Skeletal muscle cell (primary cell): ENCODE data around the gene ACSL5.
"Not testable (repeated sequence)": the region's sequence is repeated elsewhere in the genome, so short reads cannot be mapped to it uniquely, and the experiment has no call there.

Experiments used
- DNase-seq: peaks from one replicate; pipeline ENCODE4 v3.0.0-alpha.2; 2010; ENCODE audit warnings: low read depth
- H3K4me3 ChIP-seq: 2 replicates; pipeline ENCODE4 v1.5.1; 2011; ENCODE audit warnings: low read depth, mild to moderate bottlenecking, control low read depth, low read length, moderate library complexity

Gene ACSL5

DNA sequence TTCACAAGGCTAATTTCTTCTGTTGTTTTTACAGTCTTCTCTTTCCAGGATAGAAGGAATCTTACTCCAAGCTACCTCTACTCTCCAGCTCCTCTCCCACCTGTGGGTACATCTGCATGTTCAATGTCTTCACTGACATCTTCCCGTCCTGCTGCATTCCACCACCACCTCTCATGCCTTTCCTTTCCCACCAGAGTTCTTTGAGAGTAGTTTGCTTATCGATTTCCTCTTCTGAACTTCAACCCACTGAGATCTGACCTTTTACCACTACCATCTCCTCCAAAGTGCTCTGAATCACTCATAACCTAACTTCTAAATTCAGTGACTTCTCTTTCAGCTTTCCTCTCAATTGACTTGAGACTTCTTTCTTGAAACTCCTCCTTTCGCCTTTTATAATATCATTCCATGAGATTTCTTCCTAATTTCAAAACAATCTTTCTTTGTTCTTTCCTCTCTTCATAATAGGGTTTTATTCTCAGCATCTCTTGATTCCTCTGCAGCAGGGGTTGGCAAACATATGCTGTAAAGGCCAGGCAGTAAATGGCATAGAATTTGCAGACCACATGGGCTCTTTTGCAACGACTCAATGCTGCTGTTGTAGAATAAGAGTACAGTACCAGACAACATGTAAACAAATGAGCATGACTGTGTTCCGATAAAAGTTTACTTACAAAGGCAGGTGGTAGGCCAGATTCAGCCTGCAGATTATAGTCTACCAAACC lies 22.1 kb downstream of the ACSL5 start:
- DNase-seq, result no peak

DNA sequence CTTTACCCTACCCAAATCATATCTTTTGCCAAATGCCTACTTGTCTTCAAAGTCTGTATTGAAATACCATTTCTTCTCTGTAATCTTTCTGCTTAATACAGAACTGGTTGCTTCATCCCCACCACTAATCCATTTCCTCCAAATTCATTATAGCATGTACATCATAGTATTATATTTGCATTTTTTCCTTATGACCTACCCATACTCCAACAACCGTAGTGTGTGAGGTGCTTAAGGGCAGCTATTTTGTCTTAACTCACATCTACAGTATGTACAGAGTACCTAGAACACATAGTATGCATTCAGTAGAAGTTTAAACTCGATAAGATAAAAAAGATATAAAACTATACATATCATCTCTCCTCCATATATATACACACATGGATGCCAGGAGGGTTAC lies 23.7 kb downstream of the ACSL5 start:
- no peak for DNase-seq
- no peak overlapping the region for H3K4me3 ChIP-seq

More for the DNA sequence above, 22.1 kb downstream of the ACSL5 start:
- H3K4me3 ChIP-seq, result no peak overlapping the region

DNA sequence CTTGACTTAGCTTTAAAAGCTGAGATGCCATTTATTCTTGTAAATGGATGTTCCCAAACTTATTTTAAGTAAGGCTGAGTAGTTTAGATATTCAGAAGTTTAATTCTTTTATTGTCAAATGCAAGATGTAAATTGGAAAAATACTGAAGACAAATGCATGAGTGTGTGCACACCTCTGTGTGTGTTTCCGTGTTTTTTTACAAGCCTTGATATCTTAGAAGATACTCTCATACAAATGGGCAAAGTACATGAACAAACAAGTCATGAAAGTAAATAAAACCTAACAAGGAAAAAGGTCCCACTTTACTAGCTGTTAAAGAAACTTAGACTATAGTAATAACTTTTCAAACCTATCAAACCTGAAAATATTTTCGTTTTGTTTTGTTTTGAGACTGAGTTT lies 29.0 kb downstream of the ACSL5 start:
- DNase-seq, result no peak
- H3K4me3 ChIP-seq, result no peak overlapping the region

DNA sequence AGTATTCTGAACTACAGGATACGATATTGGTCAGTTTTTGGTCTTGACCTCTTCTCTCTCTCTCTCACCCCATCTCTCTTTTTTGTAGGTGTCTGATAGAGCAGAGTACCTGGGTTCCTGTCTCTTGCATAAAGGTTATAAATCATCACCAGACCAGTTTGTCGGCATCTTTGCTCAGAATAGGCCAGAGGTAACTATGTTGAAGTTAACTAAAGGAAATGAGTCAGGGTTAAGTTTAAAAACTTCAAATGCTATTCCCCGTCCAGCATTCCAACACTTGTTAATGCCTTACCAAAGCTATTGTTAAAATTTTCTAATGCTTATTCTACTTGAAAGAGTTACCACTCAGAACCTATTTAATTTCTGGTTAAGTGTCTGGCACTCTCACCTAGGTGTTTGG lies 30.7 kb downstream of the ACSL5 start:
- no peak for DNase-seq
- H3K4me3 ChIP-seq, result no peak overlapping the region

DNA sequence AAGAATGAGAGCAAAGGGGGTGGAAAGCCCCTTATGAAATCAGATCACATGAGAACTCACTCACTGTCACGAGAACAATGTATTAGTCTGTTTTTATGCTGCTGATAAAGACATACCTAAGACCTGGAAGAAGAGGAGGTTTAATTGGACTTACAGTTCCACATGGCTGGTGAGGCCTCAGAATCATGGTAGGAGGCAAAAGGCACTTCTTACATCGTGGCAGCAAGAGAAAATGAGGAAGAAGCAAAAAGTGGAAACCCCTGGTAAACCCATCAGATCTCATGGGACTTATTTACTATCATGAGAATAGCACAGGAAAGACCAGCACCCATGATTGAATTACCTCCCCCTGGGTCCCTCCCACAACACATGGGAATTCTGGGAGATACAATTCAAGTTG lies 32.9 kb downstream of the ACSL5 start:
- not testable (repeated sequence) for DNase-seq

DNA sequence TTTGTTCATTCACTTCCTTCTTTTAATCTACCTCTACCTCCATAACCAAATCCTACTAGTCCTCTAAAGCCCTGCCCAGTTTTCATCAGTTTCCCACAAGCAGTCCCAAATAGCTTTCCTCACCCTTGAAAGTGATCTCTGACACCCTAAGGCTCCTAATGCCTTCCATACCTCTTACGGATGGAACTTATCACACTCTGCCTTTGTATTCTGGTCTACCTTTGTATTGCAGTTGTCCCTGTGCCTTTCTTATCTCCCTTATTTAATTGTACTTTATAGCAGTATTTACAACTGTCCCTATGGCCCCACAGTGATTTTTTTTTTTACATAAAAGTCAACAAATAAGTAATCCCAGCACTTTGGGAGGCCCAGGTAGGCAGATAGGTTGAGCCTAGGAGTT lies 33.8 kb downstream of the ACSL5 start:
- H3K4me3 ChIP-seq, result no peak overlapping the region
- DNase-seq, result no peak

More for the DNA sequence above, 32.9 kb downstream of the ACSL5 start:
- not testable (repeated sequence) for H3K4me3 ChIP-seq

DNA sequence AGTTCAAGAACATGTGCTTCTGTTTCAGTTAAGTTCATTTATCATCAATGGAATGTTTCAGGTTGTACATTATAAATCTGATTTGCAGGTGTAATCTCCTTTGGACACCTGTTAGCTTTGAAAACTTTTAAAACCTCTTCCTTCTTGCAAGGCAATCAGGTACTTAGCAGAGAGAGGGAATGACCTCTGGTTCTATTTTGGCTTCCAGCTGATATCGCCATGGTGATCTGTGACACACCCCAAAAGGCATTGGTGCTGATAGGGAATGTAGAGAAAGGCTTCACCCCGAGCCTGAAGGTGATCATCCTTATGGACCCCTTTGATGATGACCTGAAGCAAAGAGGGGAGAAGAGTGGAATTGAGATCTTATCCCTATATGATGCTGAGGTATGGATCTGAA lies 35.4 kb downstream of the ACSL5 start:
- H3K4me3 ChIP-seq, result no peak overlapping the region
- DNase-seq, result no peak

DNA sequence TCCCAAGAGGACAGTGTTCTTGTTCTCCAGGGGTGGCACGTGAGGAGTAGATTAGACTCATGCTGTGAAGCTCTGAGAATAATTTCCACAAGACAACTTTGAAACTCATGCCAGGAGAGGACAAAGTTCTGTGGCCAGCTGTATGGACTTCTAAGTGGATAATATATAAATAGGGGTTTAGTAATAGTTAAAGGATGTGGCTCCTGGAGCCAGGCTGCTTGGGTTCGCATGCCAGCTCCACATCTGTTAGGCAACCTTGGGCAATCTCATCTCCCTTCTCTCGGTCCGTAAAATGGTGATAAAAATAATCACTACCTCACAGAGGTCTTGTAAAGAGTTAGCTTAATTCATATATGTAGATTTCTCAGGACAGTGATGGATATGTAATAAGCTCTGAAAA lies 35.8 kb downstream of the ACSL5 start:
- H3K4me3 ChIP-seq, result no peak overlapping the region
- no peak for DNase-seq

DNA sequence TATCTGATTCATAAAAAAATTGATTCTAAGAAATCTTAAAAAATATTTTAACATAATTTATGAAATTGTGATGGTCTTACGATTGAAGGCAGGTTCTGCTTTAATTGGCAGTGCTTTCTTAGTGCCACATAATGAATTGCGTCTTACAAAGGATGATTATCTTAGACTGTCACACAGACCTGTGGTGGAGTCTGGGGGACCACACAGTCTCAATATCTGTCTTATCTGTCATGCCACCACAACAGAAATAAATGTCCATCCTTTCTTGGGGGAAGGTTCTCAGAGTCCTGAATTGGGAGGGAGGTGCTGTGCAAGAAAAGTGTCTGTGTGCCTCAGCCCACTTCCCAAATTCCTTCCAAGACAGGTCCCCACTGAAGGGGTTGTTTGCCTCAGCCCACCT lies 38.8 kb downstream of the ACSL5 start:
- DNase-seq, result no peak
- H3K4me3 ChIP-seq, result no peak overlapping the region

DNA sequence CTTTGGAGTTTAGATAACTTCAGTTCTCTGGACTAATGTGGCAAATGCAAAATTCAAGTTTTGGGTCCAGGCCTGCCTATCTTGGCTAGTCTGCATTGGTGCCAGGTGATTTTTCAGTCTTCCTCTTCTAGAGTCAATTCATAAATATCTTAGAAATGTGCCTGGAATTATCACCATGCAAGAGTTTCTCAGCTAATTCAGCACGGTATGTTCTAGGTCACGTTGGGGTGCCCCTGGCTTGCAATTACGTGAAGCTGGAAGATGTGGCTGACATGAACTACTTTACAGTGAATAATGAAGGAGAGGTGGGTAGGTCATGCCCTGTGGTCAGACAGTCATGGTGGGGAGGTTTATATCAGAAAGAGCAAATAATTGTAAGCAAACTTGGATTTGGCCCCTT lies 47.8 kb downstream of the ACSL5 start:
- DNase-seq, result no peak
- H3K4me3 ChIP-seq, result no peak overlapping the region

DNA sequence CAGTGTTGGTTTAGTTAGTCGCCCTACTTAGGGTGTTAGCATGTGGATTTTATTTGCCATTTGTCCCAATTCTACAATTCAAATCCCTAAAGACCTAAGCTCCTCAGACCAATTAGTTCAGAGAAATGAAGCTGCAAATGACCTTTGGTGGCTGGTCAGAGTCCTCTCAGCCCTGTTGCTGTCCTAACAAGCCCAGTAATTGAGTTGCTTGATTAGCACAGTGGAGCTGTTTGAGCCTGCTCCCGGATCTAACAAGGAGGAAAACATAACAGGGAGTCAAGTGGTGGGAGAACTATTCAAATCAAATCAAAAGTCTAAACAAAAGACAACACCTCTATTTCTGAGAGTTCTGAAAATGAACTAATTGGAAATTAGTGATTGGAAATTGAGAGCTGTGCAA lies 50.7 kb downstream of the ACSL5 start:
- no peak for DNase-seq
- no peak overlapping the region for H3K4me3 ChIP-seq

DNA sequence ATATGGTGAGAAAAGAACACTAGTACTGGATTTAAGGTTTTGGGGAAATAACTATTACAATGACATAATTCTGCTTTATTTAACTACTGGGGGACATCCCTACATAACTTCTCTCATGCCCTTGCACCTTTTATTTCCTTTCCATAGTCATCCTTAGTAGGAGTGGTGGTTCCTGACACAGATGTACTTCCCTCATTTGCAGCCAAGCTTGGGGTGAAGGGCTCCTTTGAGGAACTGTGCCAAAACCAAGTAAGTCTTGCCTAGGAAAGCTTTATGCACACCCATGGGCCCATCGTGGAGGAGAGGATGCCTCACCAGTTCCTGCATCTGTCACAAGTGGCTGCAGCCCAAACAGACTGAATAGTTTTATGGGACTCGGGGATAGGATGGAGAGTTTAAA lies 52.2 kb downstream of the ACSL5 start:
- no peak for DNase-seq

DNA sequence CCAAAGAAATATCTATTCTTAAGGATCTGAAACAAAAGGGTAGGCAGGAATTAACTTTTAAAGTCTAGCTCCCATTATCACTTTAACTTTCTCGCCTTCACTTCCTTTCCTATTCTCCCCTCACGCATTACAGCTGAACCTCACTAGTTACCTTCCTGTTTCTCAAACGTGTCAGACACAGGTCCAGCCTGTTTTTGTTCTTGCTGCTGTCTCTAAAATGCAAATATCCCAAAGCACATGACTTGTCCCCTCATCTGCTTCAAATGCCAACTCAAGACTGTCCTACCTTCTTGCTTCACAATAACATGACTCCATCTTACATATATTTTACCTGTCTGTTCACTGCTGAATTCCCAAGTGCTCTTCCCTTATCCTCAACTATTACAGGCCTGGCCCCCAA lies 55.2 kb downstream of the ACSL5 start:
- no peak for DNase-seq
- no peak overlapping the region for H3K4me3 ChIP-seq

More for the DNA sequence above, 52.2 kb downstream of the ACSL5 start:
- H3K4me3 ChIP-seq, result no peak overlapping the region

DNA sequence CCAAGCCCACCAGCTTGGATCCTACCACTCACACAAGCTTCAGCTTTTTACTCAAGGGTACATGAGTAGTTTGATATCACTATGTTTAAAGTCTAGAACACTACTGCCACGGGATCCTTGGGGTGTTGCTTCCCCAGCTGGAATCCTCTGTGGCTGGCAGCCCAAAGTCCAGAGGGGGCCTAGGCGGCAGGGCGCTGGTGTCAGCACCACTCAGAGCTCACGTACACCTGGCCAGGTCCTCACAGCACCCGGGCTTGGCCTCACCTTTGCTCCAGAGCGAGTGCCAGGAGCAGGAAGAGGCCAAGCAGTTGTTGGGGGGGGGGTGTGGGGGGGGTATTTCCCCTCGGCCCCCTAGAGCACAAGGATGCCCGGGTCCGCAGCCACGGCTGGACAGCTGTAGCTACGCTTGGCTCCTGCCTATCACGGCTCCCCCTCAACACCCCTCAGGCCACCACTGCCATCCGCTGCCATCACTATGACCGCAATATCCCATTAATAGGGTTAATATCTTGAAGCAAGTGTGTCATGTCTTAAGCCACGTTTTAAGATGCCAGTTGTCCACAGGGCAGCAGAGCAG lies 55.8 kb downstream of the ACSL5 start:
- no peak for DNase-seq
- no peak overlapping the region for H3K4me3 ChIP-seq

DNA sequence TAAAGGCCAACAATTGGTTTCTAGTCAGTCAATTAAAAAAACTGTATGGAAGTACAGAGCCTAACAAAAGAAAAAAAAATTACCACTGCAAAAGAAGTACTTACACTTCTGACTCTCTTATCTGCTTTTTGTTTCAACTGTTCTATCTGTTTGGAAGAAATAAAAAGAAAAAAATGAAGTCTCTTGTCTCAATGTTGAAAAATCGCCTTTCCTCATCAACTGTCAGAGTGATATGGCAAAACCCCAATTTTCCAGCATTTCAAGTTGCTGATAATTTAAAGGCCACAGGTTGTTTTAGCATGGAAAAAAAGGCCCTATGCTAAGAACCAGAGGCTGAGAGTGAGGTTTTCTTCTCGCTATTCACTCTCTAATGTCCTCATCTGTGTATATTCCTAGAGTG lies 59.2 kb downstream of the ACSL5 start:
- DNase-seq, result no peak

DNA sequence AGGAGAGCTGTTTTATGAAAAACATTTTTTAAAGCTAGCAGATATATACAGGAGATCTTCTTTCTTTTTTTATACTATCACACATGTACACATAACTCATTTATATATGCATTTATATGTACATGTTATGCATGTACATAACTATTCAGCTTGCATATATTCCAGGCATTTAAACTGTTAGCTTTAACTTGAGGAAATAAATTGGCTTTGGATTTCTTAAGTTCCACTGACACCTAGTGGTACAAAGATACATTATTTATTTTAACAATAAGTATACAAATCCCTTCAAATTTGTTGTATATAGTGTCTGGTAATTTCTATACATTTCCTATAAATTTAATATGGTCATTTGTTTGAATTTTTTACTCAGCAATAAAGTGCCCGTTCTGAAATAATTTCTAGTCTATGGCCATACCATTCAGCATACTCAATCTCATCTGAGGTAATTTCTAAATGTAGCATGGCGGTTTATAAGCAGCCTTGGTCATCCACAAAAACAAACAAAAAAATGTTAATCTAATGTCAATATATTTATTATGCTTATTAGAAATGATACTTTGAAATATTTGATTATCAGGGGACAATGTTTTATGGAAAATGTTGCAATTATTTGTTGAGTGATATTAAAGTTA lies 61.2 kb downstream of the ACSL5 start:
- DNase-seq, result no peak
- H3K4me3 ChIP-seq, result no peak overlapping the region

More for the DNA sequence above, 59.2 kb downstream of the ACSL5 start:
- no peak overlapping the region for H3K4me3 ChIP-seq

DNA sequence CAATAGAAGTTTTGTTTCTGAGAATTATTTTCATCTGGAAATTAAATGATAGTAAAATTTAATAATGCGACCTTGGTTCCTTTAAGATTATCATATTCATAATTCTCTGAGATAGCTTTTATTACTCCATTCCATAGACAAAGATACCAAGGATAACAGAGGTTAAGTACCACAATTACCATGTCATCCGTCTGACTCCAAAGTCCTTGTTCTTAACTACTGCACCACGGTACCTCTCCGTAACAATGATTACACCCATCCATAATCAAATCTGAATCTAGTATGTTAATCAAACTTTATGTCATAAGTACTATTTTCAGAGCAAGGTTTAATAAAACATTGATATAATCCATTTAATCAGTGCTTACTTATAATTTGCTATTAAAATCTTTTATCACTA lies 64.4 kb downstream of the ACSL5 start:
- no peak for DNase-seq
- H3K4me3 ChIP-seq, result no peak overlapping the region

DNA sequence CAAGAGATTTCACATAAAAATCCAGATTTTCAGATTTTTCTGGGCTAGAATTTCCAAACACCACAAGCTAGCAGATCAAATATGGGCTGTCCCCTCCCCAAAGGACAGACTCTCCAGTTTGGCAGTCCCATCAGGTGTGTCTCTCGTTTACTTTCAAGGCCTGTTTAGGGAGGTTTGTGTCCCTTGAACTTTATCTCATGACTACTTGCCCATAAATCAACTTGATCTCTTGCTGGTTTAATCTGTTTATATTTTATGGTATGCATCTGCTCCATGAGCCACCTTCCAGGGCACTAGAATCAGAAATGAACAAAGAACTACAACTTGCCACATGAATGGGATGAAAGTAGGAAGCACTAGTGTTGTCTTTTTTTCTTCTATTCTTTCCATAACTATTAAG lies 67.6 kb downstream of the ACSL5 start:
- H3K4me3 ChIP-seq, result no peak overlapping the region
- no peak for DNase-seq

DNA sequence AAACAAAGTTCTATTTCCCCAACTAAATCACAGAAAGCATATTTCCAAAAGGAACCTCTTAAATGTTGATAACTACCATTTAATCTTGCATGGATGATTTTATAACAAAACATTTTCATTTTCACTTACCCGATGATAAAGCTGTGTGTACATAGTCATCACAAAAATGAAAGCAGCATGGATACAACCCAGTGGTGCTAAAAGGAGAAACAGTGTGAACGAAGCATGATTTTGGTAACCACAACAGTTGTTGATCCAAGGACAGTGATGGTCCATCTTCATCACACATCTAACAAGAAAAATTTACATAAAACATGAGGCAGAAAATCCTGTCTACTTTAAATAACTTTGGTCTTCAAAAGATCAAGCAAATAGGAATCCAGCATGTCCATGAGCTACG lies 68.1 kb downstream of the ACSL5 start:
- no peak overlapping the region for H3K4me3 ChIP-seq
- DNase-seq, result no peak

DNA sequence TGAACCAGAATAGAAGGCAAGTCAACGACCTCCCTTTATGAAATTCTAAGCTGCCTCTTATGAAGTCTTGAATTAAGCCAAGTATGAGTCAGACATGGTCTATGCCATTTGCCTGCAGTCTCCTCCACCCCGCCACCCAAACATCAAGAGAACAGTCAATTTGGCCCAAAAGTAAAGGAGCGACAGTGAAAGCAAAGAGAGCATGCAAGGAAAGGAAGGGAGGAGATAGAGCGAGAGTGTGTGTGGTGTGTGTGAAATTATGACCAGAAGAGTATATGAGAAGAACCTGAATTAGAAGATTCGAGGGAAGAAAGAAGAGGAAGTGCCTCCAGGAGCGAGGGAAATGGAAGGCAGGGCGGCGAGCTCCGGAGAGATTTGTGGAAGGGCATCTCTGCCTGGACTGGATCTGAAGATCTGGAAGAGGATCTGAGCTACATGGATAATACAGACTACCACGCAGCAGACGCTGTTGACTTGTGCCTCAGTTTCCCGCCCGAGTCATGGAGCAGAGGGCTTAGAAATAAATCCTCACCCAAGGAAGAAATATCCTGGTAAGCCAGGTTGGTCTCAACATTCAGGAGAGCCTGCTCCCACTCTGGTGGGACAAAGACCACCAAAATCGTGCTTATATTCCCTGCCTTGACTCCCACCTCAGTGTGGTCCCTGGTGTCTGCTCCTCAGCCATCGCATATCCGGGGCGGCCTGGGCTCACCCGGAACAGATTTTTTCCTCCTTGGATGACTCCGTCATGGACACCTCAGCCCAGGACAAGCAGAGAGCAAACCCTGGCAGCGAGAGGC lies 72.3 kb downstream of the ACSL5 start:
- DNase-seq, result no peak

More for the DNA sequence above, 72.3 kb downstream of the ACSL5 start:
- H3K4me3 ChIP-seq, result peak overlapping the region; percentile 97
